SK-N-SH (cell line): ENCODE measurements around the gene FIBIN.

Source experiments
- CHD2 ChIP-seq: fragments of 150-350 bp; IDR thresholded peaks from 2 replicates; pipeline ENCODE4 v1.6.1; 2018; ENCODE audit warnings: low read length; ENCODE audit not compliant: partially characterized antibody
- EP300 ChIP-seq, 2 experiments: IDR thresholded peaks; 2 replicates each; pipeline versions ENCODE4 v1.4.0 to v1.6.1; 2012; ENCODE audit warnings: borderline replicate concordance in 1 of 2, low read depth in 1 of 2, low read length in 1 of 2
- FOXJ3 ChIP-seq: sonication (generic); formaldehyde crosslinking; IDR thresholded peaks from 2 replicates; pipeline ENCODE4 v1.5.1; 2020; ENCODE audit warnings: mild to moderate bottlenecking, missing genetic modification reagents
- FOXM1 ChIP-seq: IDR thresholded peaks from 2 replicates; pipeline ENCODE4 v1.4.0; 2012; ENCODE audit warnings: low read depth, mild to moderate bottlenecking
- JUND ChIP-seq: IDR thresholded peaks from 2 replicates; pipeline ENCODE4 v1.4.0; 2012
- POLR2AphosphoS5 ChIP-seq: IDR thresholded peaks from 2 replicates; pipeline ENCODE4 v1.6.1; 2012; ENCODE audit warnings: low read depth, low read length
- SMC3 ChIP-seq: IDR thresholded peaks from 2 replicates; pipeline ENCODE4 v1.6.1; 2012; ENCODE audit warnings: low read depth, low read length, improper control_type of control experiment
- TAF1 ChIP-seq: IDR thresholded peaks from 2 replicates; pipeline ENCODE4 v1.6.1; 2012; ENCODE audit warnings: low read depth, mild to moderate bottlenecking, low read length, moderate library complexity, borderline replicate concordance
- YY1 ChIP-seq: IDR thresholded peaks from 2 replicates; pipeline ENCODE4 v1.4.0; 2012; ENCODE audit warnings: low read depth, mild to moderate bottlenecking
- TF ChIP-seq, protein P1 (sequence below): fragments of 200-600 bp; sonication (generic); IDR thresholded peaks from 2 replicates; pipeline ENCODE4 v1.6.1; 2017; ENCODE audit warnings: antibody characterized with exemption, mild to moderate bottlenecking, moderate library complexity
- TF ChIP-seq, protein P2 (sequence below): IDR thresholded peaks from 2 replicates; pipeline ENCODE4 v1.6.1; 2012; ENCODE audit warnings: mild to moderate bottlenecking, low read depth, low read length, moderate library complexity

DNA sequence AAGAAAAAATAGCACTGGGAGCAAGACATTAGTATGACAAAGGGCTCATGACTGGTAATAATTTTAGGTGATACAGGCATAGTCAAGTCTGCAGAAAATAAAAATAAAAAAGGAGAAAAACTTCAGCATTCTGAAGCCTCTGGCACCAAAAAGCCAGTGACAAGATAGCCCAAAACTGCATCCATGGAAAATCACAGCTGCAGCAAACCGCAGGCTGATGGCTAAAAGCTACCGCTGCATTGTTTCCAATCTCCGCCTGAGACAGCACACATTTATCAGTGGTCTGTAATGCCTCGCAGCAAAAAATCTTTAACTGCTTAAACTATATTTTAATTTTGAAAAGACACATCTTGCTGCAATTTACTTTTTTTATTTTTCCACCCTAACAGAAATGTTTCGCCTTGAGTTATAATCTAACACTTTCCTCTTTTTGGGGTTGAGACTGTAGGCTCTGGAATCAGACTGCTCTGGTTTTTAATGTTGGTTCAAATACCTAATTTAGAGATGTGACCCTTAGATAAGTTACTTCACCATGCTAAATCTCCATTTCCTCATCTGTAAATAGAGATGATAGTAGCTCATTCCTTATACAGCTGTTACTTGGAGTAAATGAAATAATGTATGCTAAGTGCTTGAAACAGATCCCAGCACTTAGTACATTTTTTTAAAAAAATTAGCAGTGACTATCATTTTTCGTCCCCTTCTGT lies 42.0 kb upstream of the FIBIN start:
- TF ChIP-seq TAF1 (no peak), SMC3 (no peak), EP300 (IDR thresholded peaks at IDR 0.05; ENCODE audit: borderline replicate concordance in 1 of 2, low read depth in 1 of 2, low read length in 1 of 2) (peak; percentile 66 to 84), FOXM1 (peak; percentile 65; the same call in 1 of the 2 replicates), FOXJ3 (CRISPR knock-in tag) (no peak), POLR2AphosphoS5 (0 out of 2 replicates have a peak, but pooled peaks have one; percentile 19), JUND (peak; percentile 12; the same call in 1 of the 2 replicates), YY1 (0 out of 2 replicates have a peak, but pooled peaks have one; percentile 16), CHD2 (no peak)
- TF ChIP-seq, protein P1, sequence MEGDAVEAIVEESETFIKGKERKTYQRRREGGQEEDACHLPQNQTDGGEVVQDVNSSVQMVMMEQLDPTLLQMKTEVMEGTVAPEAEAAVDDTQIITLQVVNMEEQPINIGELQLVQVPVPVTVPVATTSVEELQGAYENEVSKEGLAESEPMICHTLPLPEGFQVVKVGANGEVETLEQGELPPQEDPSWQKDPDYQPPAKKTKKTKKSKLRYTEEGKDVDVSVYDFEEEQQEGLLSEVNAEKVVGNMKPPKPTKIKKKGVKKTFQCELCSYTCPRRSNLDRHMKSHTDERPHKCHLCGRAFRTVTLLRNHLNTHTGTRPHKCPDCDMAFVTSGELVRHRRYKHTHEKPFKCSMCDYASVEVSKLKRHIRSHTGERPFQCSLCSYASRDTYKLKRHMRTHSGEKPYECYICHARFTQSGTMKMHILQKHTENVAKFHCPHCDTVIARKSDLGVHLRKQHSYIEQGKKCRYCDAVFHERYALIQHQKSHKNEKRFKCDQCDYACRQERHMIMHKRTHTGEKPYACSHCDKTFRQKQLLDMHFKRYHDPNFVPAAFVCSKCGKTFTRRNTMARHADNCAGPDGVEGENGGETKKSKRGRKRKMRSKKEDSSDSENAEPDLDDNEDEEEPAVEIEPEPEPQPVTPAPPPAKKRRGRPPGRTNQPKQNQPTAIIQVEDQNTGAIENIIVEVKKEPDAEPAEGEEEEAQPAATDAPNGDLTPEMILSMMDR = no peak
- TF ChIP-seq, protein P2, sequence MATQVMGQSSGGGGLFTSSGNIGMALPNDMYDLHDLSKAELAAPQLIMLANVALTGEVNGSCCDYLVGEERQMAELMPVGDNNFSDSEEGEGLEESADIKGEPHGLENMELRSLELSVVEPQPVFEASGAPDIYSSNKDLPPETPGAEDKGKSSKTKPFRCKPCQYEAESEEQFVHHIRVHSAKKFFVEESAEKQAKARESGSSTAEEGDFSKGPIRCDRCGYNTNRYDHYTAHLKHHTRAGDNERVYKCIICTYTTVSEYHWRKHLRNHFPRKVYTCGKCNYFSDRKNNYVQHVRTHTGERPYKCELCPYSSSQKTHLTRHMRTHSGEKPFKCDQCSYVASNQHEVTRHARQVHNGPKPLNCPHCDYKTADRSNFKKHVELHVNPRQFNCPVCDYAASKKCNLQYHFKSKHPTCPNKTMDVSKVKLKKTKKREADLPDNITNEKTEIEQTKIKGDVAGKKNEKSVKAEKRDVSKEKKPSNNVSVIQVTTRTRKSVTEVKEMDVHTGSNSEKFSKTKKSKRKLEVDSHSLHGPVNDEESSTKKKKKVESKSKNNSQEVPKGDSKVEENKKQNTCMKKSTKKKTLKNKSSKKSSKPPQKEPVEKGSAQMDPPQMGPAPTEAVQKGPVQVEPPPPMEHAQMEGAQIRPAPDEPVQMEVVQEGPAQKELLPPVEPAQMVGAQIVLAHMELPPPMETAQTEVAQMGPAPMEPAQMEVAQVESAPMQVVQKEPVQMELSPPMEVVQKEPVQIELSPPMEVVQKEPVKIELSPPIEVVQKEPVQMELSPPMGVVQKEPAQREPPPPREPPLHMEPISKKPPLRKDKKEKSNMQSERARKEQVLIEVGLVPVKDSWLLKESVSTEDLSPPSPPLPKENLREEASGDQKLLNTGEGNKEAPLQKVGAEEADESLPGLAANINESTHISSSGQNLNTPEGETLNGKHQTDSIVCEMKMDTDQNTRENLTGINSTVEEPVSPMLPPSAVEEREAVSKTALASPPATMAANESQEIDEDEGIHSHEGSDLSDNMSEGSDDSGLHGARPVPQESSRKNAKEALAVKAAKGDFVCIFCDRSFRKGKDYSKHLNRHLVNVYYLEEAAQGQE = no peak
